ENCODE measurements around the gene GIPC2. TPM values are rescaled to one million over a fixed set of nuclear protein-coding genes. Genes with fewer than 3 reads are reported as not detected.

Gene GIPC2
- total and polyA plus RNA-seq, 2 of the 4 experiments (the other 2 are of a cell fraction) = 0.07 to 0.18 TPM

GRCh38 chr1:78045926-78046778 is at the start of gene GIPC2 (continued):
- TF ChIP-seq NFE2L2 (IDR thresholded peaks at IDR 0.05; ENCODE audit: low read depth, low read length) (no peak), FOS (IDR thresholded peaks at IDR 0.05; ENCODE audit: low read depth, low read length) (no peak), CHD1 (IDR thresholded peaks at IDR 0.05; ENCODE audit: low read depth, low read length) (no peak), POLR2A (IDR thresholded peaks at IDR 0.05; ENCODE audit: low read depth, low read length) (no peak), BHLHE40 (IDR thresholded peaks at IDR 0.05; ENCODE audit: low read depth, low read length) (no peak), CEBPB (IDR thresholded peaks at IDR 0.05; ENCODE audit: low read depth, low read length) (no peak)

GRCh38 chr1:77996734-77997133 is 49.0 kb upstream of the GIPC2 start:
- no peak overlapping the region for H4K8ac ChIP-seq (ENCODE audit: low read depth in 2 of 2, low read length in 2 of 2)
- peaks cover 20 to 32% of the 10 kb centered on the region in 2 experiments; a peak in 3 of 4 replicates for H3K79me1 ChIP-seq (ENCODE audit: low read depth in 1 of 2, low read length in 2 of 2)
- no peak overlapping the region for H3K9ac ChIP-seq (ENCODE audit: low read depth, low read length)
- H3K18ac ChIP-seq (ENCODE audit: low read depth, low read length) = no peak overlapping the region
- H3K27me3 ChIP-seq (ENCODE audit: control insufficient read depth, insufficient read depth, low read length) = no peaks in the 10 kb centered on the region
- in situ Hi-C loops (cut with MboI; ENCODE audit: low sequenced_read_pairs) = no loop called here
- no peak overlapping the region for H2AK5ac ChIP-seq (ENCODE audit: low read depth, low read length)
- no peak overlapping the region for H4K5ac ChIP-seq (ENCODE audit: low read depth, low read length)
- H3K4me1 ChIP-seq (ENCODE audit: control insufficient read depth, insufficient read depth, low read length) = no peaks in the 10 kb centered on the region
- no peak overlapping the region for H4K91ac ChIP-seq (ENCODE audit: insufficient read depth, low read depth, low read length)
- H3K9me3 ChIP-seq (ENCODE audit: control insufficient read depth, insufficient read depth, low read length) = no peaks in the 10 kb centered on the region
- H2BK20ac ChIP-seq (ENCODE audit: low read depth, low read length) = no peak overlapping the region
- intact Hi-C loops (cut with micrococcal nuclease) = no loop called here
- DNase-seq (no peak), ATAC-seq (ENCODE audit: low read depth) (no peak)
- no peak overlapping the region for H2BK15ac ChIP-seq (ENCODE audit: low read depth, low read length)
- H4K20me1 ChIP-seq (ENCODE audit: insufficient read depth, low read length) = no peaks in the 10 kb centered on the region
- H3K9me1 ChIP-seq (ENCODE audit: insufficient read depth, low read length) = peaks cover 6% of the 10 kb centered on the region
- H3K14ac ChIP-seq (replicated peaks; ENCODE audit: low read depth, low read length) = no peak overlapping the region
- H3K4ac ChIP-seq (ENCODE audit: low read depth, low read length) = no peak overlapping the region
- H3K56ac ChIP-seq (ENCODE audit: extremely low read depth, insufficient read depth, low read length) = no peak overlapping the region
- peaks cover 12% of the 10 kb centered on the region for H3K36me3 ChIP-seq (ENCODE audit: control insufficient read depth, insufficient read depth, low read length)
- H2BK5ac ChIP-seq (ENCODE audit: low read depth, low read length, poor library complexity, severe bottlenecking) = no peak overlapping the region
- no peak overlapping the region for H3K23ac ChIP-seq (ENCODE audit: low read depth, low read length)
- ChIA-PET POLR2A (ENCODE audit: unreplicated experiment) (no interaction called here), CTCF (no interaction called here)
- H2AFZ ChIP-seq (replicated peaks; ENCODE audit: low read length, poor library complexity) = no peak overlapping the region
- no peak overlapping the region for H3K27ac ChIP-seq (ENCODE audit: insufficient read depth, low read length)
- H3K4me2 ChIP-seq (ENCODE audit: low read depth, low read length) = no peak overlapping the region
- WGBS, 2 experiments (ENCODE audit: extremely low coverage in 2 of 2, insufficient read length in 1 of 2) = no CpG with 5 or more reads among the region's 5 CpGs
- H2BK120ac ChIP-seq (ENCODE audit: low read depth, low read length) = no peak overlapping the region
- TF ChIP-seq RCOR1 (IDR thresholded peaks at IDR 0.05; ENCODE audit: insufficient replicate concordance, low read length) (no peak), CTCF (conservative IDR thresholded peaks at IDR 0.05; ENCODE audit: low read depth, low read length) (no peak), RFX5 (IDR thresholded peaks at IDR 0.05; ENCODE audit: low read depth, low read length) (no peak), FOS (IDR thresholded peaks at IDR 0.05; ENCODE audit: low read depth, low read length) (no peak), MAZ (IDR thresholded peaks at IDR 0.05; ENCODE audit: borderline replicate concordance, low read depth, low read length) (no peak), POLR2A (IDR thresholded peaks at IDR 0.05; ENCODE audit: low read depth, low read length) (no peak), SMC3 (IDR thresholded peaks at IDR 0.05; ENCODE audit: low read depth, low read length) (no peak), MXI1 (IDR thresholded peaks at IDR 0.05; ENCODE audit: borderline replicate concordance, low read depth, low read length) (no peak), USF2 (IDR thresholded peaks at IDR 0.05; ENCODE audit: low read depth, low read length) (no peak), NFE2L2 (IDR thresholded peaks at IDR 0.05; ENCODE audit: low read depth, low read length) (no peak), BHLHE40 (IDR thresholded peaks at IDR 0.05; ENCODE audit: low read depth, low read length) (no peak), RAD21 (IDR thresholded peaks at IDR 0.05; ENCODE audit: low read length) (no peak)
- H3K4me3 ChIP-seq (ENCODE audit: insufficient read depth, low read depth, low read length) = no peak overlapping the region
- no TSS peak for BruUV-seq (replicated peaks)
- no peak overlapping the region for H2AK9ac ChIP-seq (replicated peaks; ENCODE audit: low read depth, low read length, poor library complexity)
- dilution Hi-C loops (cut with HindIII; ENCODE audit: low sequenced_read_pairs, unreplicated experiment) = no loop called here

All from IMR-90 (cell line).